HG03442 (cell line): ENCODE data around the gene CUL5.
"Not testable (repeated sequence)": the region's sequence is repeated elsewhere in the genome, so short reads cannot be mapped to it uniquely, and the experiment has no call there.

Source experiments
- ATAC-seq: cut with Tn5 transposase; IDR thresholded peaks from one replicate; pipeline ENCODE4 v1.9.1; 2021; ENCODE audit warnings: mild to moderate bottlenecking, moderate library complexity; ENCODE audit not compliant: unreplicated experiment

CUL5 gene

GRCh38 chr11:108111126-108111525 lies 102.4 kb downstream of the CUL5 start:
- ATAC-seq: no peak

GRCh38 chr11:108112057-108112456 lies 103.4 kb downstream of the CUL5 start:
- no peak for ATAC-seq

- ATAC-seq: peak; percentile 49
Measured at GRCh38 chr11:108115500-108116140, 106.9 kb downstream of the CUL5 start.

- ATAC-seq: no peak
Measured at GRCh38 chr11:108117746-108118371, 109.2 kb downstream of the CUL5 start.

- ATAC-seq: not testable (repeated sequence)
Measured at GRCh38 chr11:108120936-108121273, 112.2 kb downstream of the CUL5 start.

- peak; percentile 95 for ATAC-seq
Measured at GRCh38 chr11:108121274-108122155, 112.8 kb downstream of the CUL5 start, which contains the start of gene ACAT1. TSS of gene ACAT1 (plus strand) at chr11:108121567. CDS start at chr11:108121607, 40 bp downstream.

GRCh38 chr11:108122166-108122628 lies 113.5 kb downstream of the CUL5 start:
- no peak for ATAC-seq

- ATAC-seq: no peak
Measured at GRCh38 chr11:108125096-108125495, 116.4 kb downstream of the CUL5 start.

GRCh38 chr11:108128772-108129171 lies 120.1 kb downstream of the CUL5 start:
- no peak for ATAC-seq

- ATAC-seq: no peak
Measured at GRCh38 chr11:108131993-108132392, 123.3 kb downstream of the CUL5 start.

GRCh38 chr11:108132993-108133538 lies 124.4 kb downstream of the CUL5 start:
- not testable (repeated sequence) for ATAC-seq

GRCh38 chr11:108135845-108136544 lies 127.3 kb downstream of the CUL5 start:
- ATAC-seq: peak; percentile 67

GRCh38 chr11:108137212-108137611 lies 128.5 kb downstream of the CUL5 start:
- no peak for ATAC-seq

GRCh38 chr11:108142304-108142703 lies 133.6 kb downstream of the CUL5 start:
- ATAC-seq: no peak

- ATAC-seq: no peak
Measured at GRCh38 chr11:108144615-108145014, 135.9 kb downstream of the CUL5 start.

GRCh38 chr11:108147150-108147549 lies 138.5 kb downstream of the CUL5 start:
- no peak for ATAC-seq

GRCh38 chr11:108148556-108148955 lies 139.9 kb downstream of the CUL5 start:
- ATAC-seq: no peak

- ATAC-seq: no peak
Measured at GRCh38 chr11:108154591-108154990, 145.9 kb downstream of the CUL5 start.
